Thyroid gland (tissue), 4 donors: Measurements from ENCODE around the gene NFKBIA.
"Not testable (repeated sequence)": the region's sequence is repeated elsewhere in the genome, so short reads cannot be mapped to it uniquely, and the experiment has no call there.

Experiments used
- POLR2A ChIP-seq, 2 donors: fragments of 450-650 bp; IDR thresholded peaks; one replicate each; pipeline ENCODE4 v1.6.1; 2017; ENCODE audit warnings: antibody characterized with exemption in 2 of 2, mild to moderate bottlenecking in 2 of 2, moderate library complexity in 1 of 2
- TF ChIP-seq, protein P1 (sequence below), 6 experiments: fragments of 200-600 bp in 3 of 6; fragments of 450-650 bp in 3 of 6; sonication (generic) in 3 of 6; IDR thresholded peaks; one replicate each; pipeline ENCODE4 v1.5.1; 2016 to 2019; ENCODE audit warnings: antibody characterized with exemption in 6 of 6, mild to moderate bottlenecking in 2 of 6, inconsistent platforms in 1 of 6, moderate library complexity in 1 of 6

- TF ChIP-seq, protein P1, sequence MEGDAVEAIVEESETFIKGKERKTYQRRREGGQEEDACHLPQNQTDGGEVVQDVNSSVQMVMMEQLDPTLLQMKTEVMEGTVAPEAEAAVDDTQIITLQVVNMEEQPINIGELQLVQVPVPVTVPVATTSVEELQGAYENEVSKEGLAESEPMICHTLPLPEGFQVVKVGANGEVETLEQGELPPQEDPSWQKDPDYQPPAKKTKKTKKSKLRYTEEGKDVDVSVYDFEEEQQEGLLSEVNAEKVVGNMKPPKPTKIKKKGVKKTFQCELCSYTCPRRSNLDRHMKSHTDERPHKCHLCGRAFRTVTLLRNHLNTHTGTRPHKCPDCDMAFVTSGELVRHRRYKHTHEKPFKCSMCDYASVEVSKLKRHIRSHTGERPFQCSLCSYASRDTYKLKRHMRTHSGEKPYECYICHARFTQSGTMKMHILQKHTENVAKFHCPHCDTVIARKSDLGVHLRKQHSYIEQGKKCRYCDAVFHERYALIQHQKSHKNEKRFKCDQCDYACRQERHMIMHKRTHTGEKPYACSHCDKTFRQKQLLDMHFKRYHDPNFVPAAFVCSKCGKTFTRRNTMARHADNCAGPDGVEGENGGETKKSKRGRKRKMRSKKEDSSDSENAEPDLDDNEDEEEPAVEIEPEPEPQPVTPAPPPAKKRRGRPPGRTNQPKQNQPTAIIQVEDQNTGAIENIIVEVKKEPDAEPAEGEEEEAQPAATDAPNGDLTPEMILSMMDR (IDR thresholded peaks at IDR 0.05): not testable (repeated sequence)
- TF ChIP-seq POLR2A (IDR thresholded peaks at IDR 0.05): not testable (repeated sequence)
These were observed 7.9 kb downstream of the NFKBIA start for GRCh38 chr14:35396610-35397009.
